Neural cell (in vitro differentiated cells): ENCODE results near the gene PHACTR2. TPM values are rescaled to one million over a fixed set of nuclear protein-coding genes. Genes with fewer than 3 reads are reported as not detected.
A peak's percentile ranks its signal among the peaks of the same experiment; 100 is the strongest.

Source experiments
- H2AFZ ChIP-seq: fragments of 200-600, 300-800 bp; sonication (generic), shearing (Covaris generic); 2 replicates; pipeline ENCODE4 v1.6.0; 2014; ENCODE audit warnings: low read depth, mild to moderate bottlenecking, antibody characterized with exemption, low read length, moderate library complexity
- H3F3A ChIP-seq: fragments of 200-600 bp; shearing (Covaris generic); 2 replicates; pipeline ENCODE4 v1.6.1; 2016; ENCODE audit warnings: mild to moderate bottlenecking, moderate library complexity, mixed read lengths, antibody characterized with exemption, low read length; ENCODE audit not compliant: insufficient read depth, poor library complexity, severe bottlenecking
- H3K27ac ChIP-seq: fragments of 200-600, 300-800 bp; sonication (generic), shearing (Covaris generic); 2 replicates; pipeline ENCODE4 v1.5.1; 2014; ENCODE audit warnings: mild to moderate bottlenecking, low read length, moderate library complexity
- H3K27me3 ChIP-seq: fragments of 300-800, 200-600 bp; sonication (generic), shearing (Covaris generic); 2 replicates; pipeline ENCODE4 v1.6.0; 2014; ENCODE audit warnings: mild to moderate bottlenecking, low read depth, low read length, moderate library complexity; ENCODE audit not compliant: insufficient read depth
- H3K36me3 ChIP-seq: fragments of 300-800, 200-600 bp; sonication (generic), shearing (Covaris generic); 2 replicates; pipeline ENCODE4 v1.5.1; 2014; ENCODE audit warnings: mild to moderate bottlenecking, antibody characterized with exemption, low read length, moderate library complexity; ENCODE audit not compliant: insufficient read depth
- H3K4me2 ChIP-seq: fragments of 300-800, 200-600 bp; sonication (generic), shearing (Covaris generic); 2 replicates; pipeline ENCODE4 v1.6.0; 2014; ENCODE audit warnings: mild to moderate bottlenecking, low read length
- H3K4me3 ChIP-seq: fragments of 300-800, 200-600 bp; sonication (generic), shearing (Covaris generic); 2 replicates; pipeline ENCODE4 v1.5.1; 2014; ENCODE audit warnings: mild to moderate bottlenecking, low read length, moderate library complexity
- H3K79me2 ChIP-seq: fragments of 200-600 bp; shearing (Covaris generic); replicated peaks from 2 replicates; pipeline ENCODE4 v1.6.0; 2014; ENCODE audit warnings: mild to moderate bottlenecking, low read length, moderate library complexity; ENCODE audit not compliant: insufficient read depth
- H3K9ac ChIP-seq: fragments of 300-800, 200-600 bp; sonication (generic), shearing (Covaris generic); 2 replicates; pipeline ENCODE4 v1.6.1; 2016; ENCODE audit warnings: mild to moderate bottlenecking, low read length, mixed read lengths
- H3K9me2 ChIP-seq: fragments of 200-600 bp; shearing (Covaris generic); 2 replicates; pipeline ENCODE4 v1.6.1; 2016; ENCODE audit warnings: mild to moderate bottlenecking, low read length, mixed read lengths; ENCODE audit not compliant: insufficient read depth
- H3K9me3 ChIP-seq: fragments of 200-600, 300-800 bp; sonication (generic), shearing (Covaris generic); 2 replicates; pipeline ENCODE4 v1.6.1; 2016; ENCODE audit warnings: mild to moderate bottlenecking, mixed run types, low read length, moderate library complexity, mixed read lengths
- H4K20me1 ChIP-seq: fragments of 200-600 bp; shearing (Covaris generic); 2 replicates; pipeline ENCODE4 v1.6.1; 2016; ENCODE audit warnings: mild to moderate bottlenecking, mixed run types; ENCODE audit not compliant: insufficient read depth
- EP300 ChIP-seq: fragments of 450-650 bp; conservative IDR thresholded peaks from 2 replicates; pipeline ENCODE4 v1.6.1; 2014; ENCODE audit warnings: antibody characterized with exemption, mild to moderate bottlenecking, moderate library complexity; ENCODE audit not compliant: poor library complexity, severe bottlenecking
- EZH2 ChIP-seq: fragments of 200-600, 300-800 bp; shearing (Covaris generic), sonication (generic); IDR thresholded peaks from 2 replicates; pipeline ENCODE4 v1.6.1; 2014; ENCODE audit warnings: antibody characterized with exemption, low read length, borderline replicate concordance, mild to moderate bottlenecking; ENCODE audit not compliant: insufficient read depth, poor library complexity, severe bottlenecking
- MXI1 ChIP-seq: fragments of 450-650 bp; conservative IDR thresholded peaks from 2 replicates; pipeline ENCODE4 v1.6.1; 2014; ENCODE audit warnings: antibody characterized with exemption, mild to moderate bottlenecking; ENCODE audit not compliant: poor library complexity, severe bottlenecking
- POLR2AphosphoS5 ChIP-seq: IDR thresholded peaks from 2 replicates; pipeline ENCODE4 v1.6.1; 2012
- RAD21 ChIP-seq: fragments of 450-650 bp; conservative IDR thresholded peaks from 2 replicates; pipeline ENCODE4 v1.6.1; 2014; ENCODE audit warnings: antibody characterized with exemption, mild to moderate bottlenecking, moderate library complexity
- SMC3 ChIP-seq: fragments of 450-650 bp; conservative IDR thresholded peaks from 2 replicates; pipeline ENCODE4 v1.6.1; 2014; ENCODE audit warnings: antibody characterized with exemption, mild to moderate bottlenecking, moderate library complexity; ENCODE audit not compliant: poor library complexity
- TAF1 ChIP-seq: IDR thresholded peaks from 2 replicates; pipeline ENCODE4 v1.6.1; 2012; ENCODE audit warnings: low read depth
- polyA plus RNA-seq: library from polyadenylated mRNA; depleted of rRNA; stranded (reverse); fragments of >200 nt; gene quantifications from 2 replicates; pipeline ENCODE4 v1.2.3, GENCODE V29; 2014
- TF ChIP-seq, protein P1 (sequence below): fragments of 450-650 bp; IDR thresholded peaks from 2 replicates; pipeline ENCODE4 v1.5.1; 2014; ENCODE audit warnings: antibody characterized with exemption, mild to moderate bottlenecking, moderate library complexity; ENCODE audit not compliant: poor library complexity, severe bottlenecking
- TF ChIP-seq, protein P2 (sequence below): IDR thresholded peaks from 2 replicates; pipeline ENCODE4 v1.6.1; 2012; ENCODE audit warnings: borderline replicate concordance

The PHACTR2 gene
- polyA plus RNA-seq, 1 donor from 2014 or later, result 2.8 TPM

DNA sequence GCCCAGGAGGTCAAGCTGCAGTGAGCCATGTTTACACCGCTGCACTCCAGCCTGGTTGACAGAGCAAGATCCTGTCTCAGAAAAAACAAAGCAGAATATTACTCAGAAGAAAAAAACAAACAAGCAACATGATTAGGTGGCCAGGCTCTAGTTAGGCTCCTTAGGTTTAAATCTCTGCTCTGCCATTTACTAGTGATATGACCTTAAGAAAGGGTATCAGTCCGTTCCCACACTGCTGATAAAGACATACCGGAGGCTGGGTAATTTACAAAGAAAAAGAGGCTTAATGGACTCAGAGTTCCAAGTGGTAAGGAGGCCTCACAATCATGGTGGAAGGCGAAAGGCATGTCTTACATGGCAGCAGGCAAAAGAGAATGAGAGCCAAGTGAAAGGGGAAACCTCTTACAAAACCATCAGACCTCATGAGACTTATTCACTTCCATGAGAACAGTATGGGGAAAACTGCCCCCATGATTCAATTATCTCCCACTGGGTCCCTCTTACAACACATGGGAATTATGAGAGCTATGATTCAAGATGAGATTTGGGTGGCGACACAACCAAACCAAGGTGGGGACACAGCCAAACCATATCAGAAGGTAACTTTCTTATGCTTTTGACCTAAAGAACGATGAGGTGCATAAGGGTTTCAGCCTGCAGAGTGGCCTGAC, 163.0 kb downstream of the PHACTR2 start:
- no peak overlapping the region for H3K27ac ChIP-seq
- H3K9ac ChIP-seq, result no peak overlapping the region
- peaks cover under 1% of the 10 kb centered on the region for H3K36me3 ChIP-seq
- H3K9me3 ChIP-seq, result no peaks in the 10 kb centered on the region
- H3K27me3 ChIP-seq, result no peaks in the 10 kb centered on the region
- H3F3A ChIP-seq, result no peaks in the 10 kb centered on the region
- H3K79me2 ChIP-seq, result peaks cover 22% of the 10 kb centered on the region
- H3K4me2 ChIP-seq, result no peak overlapping the region
- TF ChIP-seq POLR2AphosphoS5, result no peak
- no peak for TF ChIP-seq RAD21
- TF ChIP-seq, protein P1, sequence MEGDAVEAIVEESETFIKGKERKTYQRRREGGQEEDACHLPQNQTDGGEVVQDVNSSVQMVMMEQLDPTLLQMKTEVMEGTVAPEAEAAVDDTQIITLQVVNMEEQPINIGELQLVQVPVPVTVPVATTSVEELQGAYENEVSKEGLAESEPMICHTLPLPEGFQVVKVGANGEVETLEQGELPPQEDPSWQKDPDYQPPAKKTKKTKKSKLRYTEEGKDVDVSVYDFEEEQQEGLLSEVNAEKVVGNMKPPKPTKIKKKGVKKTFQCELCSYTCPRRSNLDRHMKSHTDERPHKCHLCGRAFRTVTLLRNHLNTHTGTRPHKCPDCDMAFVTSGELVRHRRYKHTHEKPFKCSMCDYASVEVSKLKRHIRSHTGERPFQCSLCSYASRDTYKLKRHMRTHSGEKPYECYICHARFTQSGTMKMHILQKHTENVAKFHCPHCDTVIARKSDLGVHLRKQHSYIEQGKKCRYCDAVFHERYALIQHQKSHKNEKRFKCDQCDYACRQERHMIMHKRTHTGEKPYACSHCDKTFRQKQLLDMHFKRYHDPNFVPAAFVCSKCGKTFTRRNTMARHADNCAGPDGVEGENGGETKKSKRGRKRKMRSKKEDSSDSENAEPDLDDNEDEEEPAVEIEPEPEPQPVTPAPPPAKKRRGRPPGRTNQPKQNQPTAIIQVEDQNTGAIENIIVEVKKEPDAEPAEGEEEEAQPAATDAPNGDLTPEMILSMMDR, result no peak
- no peak for TF ChIP-seq EP300
- TF ChIP-seq TAF1, result no peak
- TF ChIP-seq SMC3, result no peak
- TF ChIP-seq MXI1, result no peak
- TF ChIP-seq, protein P2, sequence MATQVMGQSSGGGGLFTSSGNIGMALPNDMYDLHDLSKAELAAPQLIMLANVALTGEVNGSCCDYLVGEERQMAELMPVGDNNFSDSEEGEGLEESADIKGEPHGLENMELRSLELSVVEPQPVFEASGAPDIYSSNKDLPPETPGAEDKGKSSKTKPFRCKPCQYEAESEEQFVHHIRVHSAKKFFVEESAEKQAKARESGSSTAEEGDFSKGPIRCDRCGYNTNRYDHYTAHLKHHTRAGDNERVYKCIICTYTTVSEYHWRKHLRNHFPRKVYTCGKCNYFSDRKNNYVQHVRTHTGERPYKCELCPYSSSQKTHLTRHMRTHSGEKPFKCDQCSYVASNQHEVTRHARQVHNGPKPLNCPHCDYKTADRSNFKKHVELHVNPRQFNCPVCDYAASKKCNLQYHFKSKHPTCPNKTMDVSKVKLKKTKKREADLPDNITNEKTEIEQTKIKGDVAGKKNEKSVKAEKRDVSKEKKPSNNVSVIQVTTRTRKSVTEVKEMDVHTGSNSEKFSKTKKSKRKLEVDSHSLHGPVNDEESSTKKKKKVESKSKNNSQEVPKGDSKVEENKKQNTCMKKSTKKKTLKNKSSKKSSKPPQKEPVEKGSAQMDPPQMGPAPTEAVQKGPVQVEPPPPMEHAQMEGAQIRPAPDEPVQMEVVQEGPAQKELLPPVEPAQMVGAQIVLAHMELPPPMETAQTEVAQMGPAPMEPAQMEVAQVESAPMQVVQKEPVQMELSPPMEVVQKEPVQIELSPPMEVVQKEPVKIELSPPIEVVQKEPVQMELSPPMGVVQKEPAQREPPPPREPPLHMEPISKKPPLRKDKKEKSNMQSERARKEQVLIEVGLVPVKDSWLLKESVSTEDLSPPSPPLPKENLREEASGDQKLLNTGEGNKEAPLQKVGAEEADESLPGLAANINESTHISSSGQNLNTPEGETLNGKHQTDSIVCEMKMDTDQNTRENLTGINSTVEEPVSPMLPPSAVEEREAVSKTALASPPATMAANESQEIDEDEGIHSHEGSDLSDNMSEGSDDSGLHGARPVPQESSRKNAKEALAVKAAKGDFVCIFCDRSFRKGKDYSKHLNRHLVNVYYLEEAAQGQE, result no peak
- TF ChIP-seq EZH2, result no peak
- H4K20me1 ChIP-seq, result no peaks in the 10 kb centered on the region
- H2AFZ ChIP-seq, result no peak overlapping the region
- no peak overlapping the region for H3K4me3 ChIP-seq
- no peaks in the 10 kb centered on the region for H3K9me2 ChIP-seq

DNA sequence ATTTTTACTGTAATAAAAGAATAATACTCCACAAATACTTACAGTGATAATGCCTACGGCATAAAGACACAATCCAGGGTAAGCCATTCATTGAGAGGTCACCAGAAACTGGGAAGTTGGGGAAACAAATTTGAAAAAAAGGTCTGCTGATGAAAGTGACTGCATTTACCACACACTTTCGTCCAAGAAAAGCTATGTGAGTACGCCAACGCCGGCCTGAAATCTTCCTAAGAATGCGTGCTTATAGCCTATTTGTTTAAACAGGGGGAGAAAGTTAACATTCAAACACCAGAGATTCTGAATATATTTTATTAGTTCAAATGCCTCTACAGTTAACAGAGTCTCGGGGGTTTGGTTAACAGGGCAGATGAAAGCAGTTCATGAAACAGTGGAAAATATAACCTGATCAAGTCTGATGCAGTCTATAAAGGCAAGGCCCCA, 164.7 kb downstream of the PHACTR2 start:
- Histone ChIP-seq H3F3A (no peaks in the 10 kb centered on the region), H3K9me2 (no peaks in the 10 kb centered on the region), H3K9ac (peak overlapping the region; percentile 88), H3K36me3 (peaks cover 9% of the 10 kb centered on the region), H3K9me3 (no peaks in the 10 kb centered on the region), H3K27ac (peak overlapping the region; percentile 95), H4K20me1 (no peaks in the 10 kb centered on the region), H3K4me2 (peak overlapping the region; percentile 99), H3K4me3 (peak overlapping the region; percentile 91), H3K79me2 (peaks cover 22% of the 10 kb centered on the region), H2AFZ (peak overlapping the region; percentile 87), H3K27me3 (no peaks in the 10 kb centered on the region)
- TF ChIP-seq POLR2AphosphoS5, result no peak
- TF ChIP-seq, protein P1, result no peak
- no peak for TF ChIP-seq TAF1
- no peak for TF ChIP-seq EZH2
- TF ChIP-seq, protein P2, result no peak
- TF ChIP-seq EP300, result no peak
- no peak for TF ChIP-seq RAD21
